HepG2 (cell line): ENCODE results near the gene JUND. TPM values are rescaled to one million over a fixed set of nuclear protein-coding genes. Genes with fewer than 3 reads are reported as not detected.

ENCODE experiments used
- AFF4 ChIP-seq: sonication (generic); formaldehyde crosslinking; IDR thresholded peaks from 2 replicates; pipeline ENCODE4 v1.4.0; 2020; ENCODE audit warnings: missing genetic modification reagents
- ATAD3A ChIP-seq: sonication (generic); formaldehyde crosslinking; IDR thresholded peaks from 2 replicates; pipeline ENCODE4 v1.4.0; 2020; ENCODE audit warnings: missing genetic modification reagents
- CENPT ChIP-seq: sonication (generic); formaldehyde crosslinking; IDR thresholded peaks from 2 replicates; pipeline ENCODE4 v1.8.0; 2022; ENCODE audit warnings: low read depth, mild to moderate bottlenecking, moderate library complexity, missing genetic modification reagents
- GMEB2 ChIP-seq: IDR thresholded peaks from 2 replicates; pipeline ENCODE4 v1.6.1; 2016; ENCODE audit warnings: missing biosample characterization, missing genetic modification reagents, low read depth
- GZF1 ChIP-seq: sonication (generic); formaldehyde crosslinking; IDR thresholded peaks from 2 replicates; pipeline ENCODE4 v1.5.1; 2020; ENCODE audit warnings: mild to moderate bottlenecking, missing genetic modification reagents
- HMG20B ChIP-seq: conservative IDR thresholded peaks from 2 replicates; pipeline ENCODE4 v1.6.1; 2016; ENCODE audit warnings: missing genetic modification reagents, missing compliant biosample characterization
- IKZF1 ChIP-seq: fragments of 450-650 bp; IDR thresholded peaks from 2 replicates; pipeline ENCODE4 v1.7.1; 2016
- KLF9 ChIP-seq: IDR thresholded peaks from 2 replicates; pipeline ENCODE4 v1.6.1; 2016; ENCODE audit warnings: low read depth
- MYC ChIP-seq: sonication (generic); formaldehyde crosslinking; IDR thresholded peaks from 2 replicates; pipeline ENCODE4 v1.9.0; 2021; ENCODE audit warnings: missing genetic modification reagents, borderline replicate concordance
- PATZ1 ChIP-seq: sonication (generic); formaldehyde crosslinking; IDR thresholded peaks from 2 replicates; pipeline ENCODE4 v1.4.0; 2020; ENCODE audit warnings: missing genetic modification reagents
- PBX2 ChIP-seq: IDR thresholded peaks from 2 replicates; pipeline ENCODE4 v1.6.1; 2016; ENCODE audit warnings: control low read depth
- PHF21A ChIP-seq: sonication (generic); formaldehyde crosslinking; IDR thresholded peaks from 2 replicates; pipeline ENCODE4 v1.5.0; 2020; ENCODE audit warnings: mild to moderate bottlenecking, missing genetic modification reagents
- RBM22 ChIP-seq: fragments of 200-400 bp; formaldehyde crosslinking; optimal IDR thresholded peaks from 2 replicates; pipeline ENCODE3; 2017; ENCODE audit warnings: mild to moderate bottlenecking, low read length, moderate library complexity
- SAFB2 ChIP-seq: sonication (generic); formaldehyde crosslinking; IDR thresholded peaks from 2 replicates; pipeline ENCODE4 v1.5.1; 2020; ENCODE audit warnings: missing genetic modification reagents, low read depth, mild to moderate bottlenecking, borderline replicate concordance
- SP2 ChIP-seq: sonication (generic); formaldehyde crosslinking; IDR thresholded peaks from 2 replicates; pipeline ENCODE4 v1.5.1; 2020; ENCODE audit warnings: mild to moderate bottlenecking, missing genetic modification reagents
- TAF15 ChIP-seq: fragments of 200-400 bp; formaldehyde crosslinking; IDR thresholded peaks from one replicate; pipeline ENCODE4 v1.6.1; 2018; ENCODE audit warnings: mild to moderate bottlenecking, low read depth, low read length; ENCODE audit not compliant: poor library complexity, severe bottlenecking
- TEAD3 ChIP-seq: optimal IDR thresholded peaks from 2 replicates; pipeline ENCODE3; 2016; ENCODE audit warnings: borderline replicate concordance
- ZBTB7B ChIP-seq: sonication (generic); formaldehyde crosslinking; IDR thresholded peaks from 2 replicates; pipeline ENCODE4 v1.4.0; 2020; ENCODE audit warnings: missing genetic modification reagents
- ZNF256 ChIP-seq: sonication (generic); formaldehyde crosslinking; conservative IDR thresholded peaks from 2 replicates; pipeline ENCODE4 v1.4.0; 2020; ENCODE audit warnings: missing genetic modification reagents
- ZNF441 ChIP-seq: sonication (generic); formaldehyde crosslinking; IDR thresholded peaks from 2 replicates; pipeline ENCODE4 v1.7.0; 2021; ENCODE audit warnings: missing genetic modification reagents, borderline replicate concordance
- ZNF674 ChIP-seq: sonication (generic); formaldehyde crosslinking; IDR thresholded peaks from 2 replicates; pipeline ENCODE4 v1.5.0; 2020; ENCODE audit warnings: low read depth, mild to moderate bottlenecking, missing genetic modification reagents
- ZNF691 ChIP-seq: sonication (generic); formaldehyde crosslinking; IDR thresholded peaks from 2 replicates; pipeline ENCODE4 v1.4.0; 2020; ENCODE audit warnings: missing genetic modification reagents, low read depth, mild to moderate bottlenecking, borderline replicate concordance
- polyA plus RNA-seq, 8 experiments: library from polyadenylated mRNA; depleted of rRNA in 3 of 8; stranded (reverse) in 7 of 8; unstranded in 1 of 8; fragments of >200 nt; fragmentation: Illumina TruSeq in 4 of 8; extraction: Trizol in 4 of 8; gene quantifications; 2 replicates each; pipeline versions ENCODE4 v1.2.1 to v1.2.3, GENCODE V29; 2011 to 2016; ENCODE audit warnings: low read depth in 4 of 8, missing spikeins in 1 of 8, mixed read lengths in 1 of 8; ENCODE audit not compliant: insufficient read depth in 1 of 8
- total RNA-seq, 5 experiments: library from RNA; depleted of rRNA; stranded (reverse); fragments of >200 nt; fragmentation: Illumina TruSeq; extraction: Trizol; gene quantifications; 2 replicates each; pipeline ENCODE4 v1.2.3, GENCODE V29; 2016; ENCODE audit warnings: low read depth in 1 of 5

Gene JUND
- total and polyA plus RNA-seq, 2 of the 13 experiments (the other 11 are each of a cell fraction or from before 2014, with no cell fraction given): 41.2 to 59.8 TPM

- TF ChIP-seq RBM22 (no peak), AFF4 (CRISPR knock-in tag) (no peak), ZBTB7B (CRISPR knock-in tag) (no peak), ZNF691 (CRISPR knock-in tag) (no peak), PATZ1 (CRISPR knock-in tag) (peak; percentile 62), TAF15 (no peak), ZNF674 (CRISPR knock-in tag) (no peak), SP2 (CRISPR knock-in tag) (no peak), TEAD3 (CRISPR knock-in tag) (peak; percentile 68), ZNF441 (CRISPR knock-in tag) (no peak), CENPT (CRISPR knock-in tag) (no peak), SAFB2 (CRISPR knock-in tag) (no peak), PBX2 (no peak), PHF21A (CRISPR knock-in tag) (no peak), KLF9 (CRISPR knock-in tag) (no peak), GZF1 (no peak), ZNF256 (CRISPR knock-in tag) (no peak), ATAD3A (CRISPR knock-in tag) (no peak), GMEB2 (CRISPR knock-in tag) (no peak), IKZF1 (no peak), HMG20B (no peak), MYC (CRISPR knock-in tag) (peak; percentile 40; the same call in 1 of the 2 replicates)
Measured at GRCh38 chr19:18300930-18301717, 19.7 kb upstream of the JUND start (continued).
